Lower lobe of right lung (tissue), 2 donors: Measurements from ENCODE around the gene ALLC. TPM values are rescaled to one million over a fixed set of nuclear protein-coding genes. Genes with fewer than 3 reads are reported as not detected.

Source experiments
- ATAC-seq, 2 donors: fragments of 200-7000 bp; cut with Tn5 transposase; one replicate each; pipeline ENCODE4 v1.9.1; 2020 to 2022; ENCODE audit warnings: mild to moderate bottlenecking in 2 of 2, moderate library complexity in 2 of 2
- DNase-seq: peaks from one replicate; pipeline ENCODE4 v3.0.0-alpha.2; 2020
- H3K27ac ChIP-seq: fragments of 200-600 bp; one replicate; pipeline ENCODE4 v1.8.0; 2022
- H3K27me3 ChIP-seq: fragments of 200-600 bp; one replicate; pipeline ENCODE4 v1.8.0; 2022; ENCODE audit warnings: low read depth
- H3K36me3 ChIP-seq: fragments of 200-600 bp; one replicate; pipeline ENCODE4 v1.8.0; 2022; ENCODE audit warnings: mild to moderate bottlenecking
- H3K4me1 ChIP-seq: fragments of 200-600 bp; one replicate; pipeline ENCODE4 v1.8.0; 2022
- H3K4me3 ChIP-seq: fragments of 200-600 bp; one replicate; pipeline ENCODE4 v1.8.0; 2022; ENCODE audit warnings: mild to moderate bottlenecking
- H3K9me3 ChIP-seq: fragments of 200-600 bp; one replicate; pipeline ENCODE4 v1.8.0; 2022
- CTCF ChIP-seq: fragments of 200-600 bp; IDR thresholded peaks from one replicate; pipeline ENCODE4 v1.8.0; 2022; ENCODE audit warnings: antibody characterized with exemption, mild to moderate bottlenecking
- intact Hi-C: fragments of 100-400 bp; cut with DNase I; formaldehyde crosslinking; loops from one replicate; pipeline ENCODE4 v1.11.0; 2022
- total RNA-seq: library from RNA; stranded (reverse); fragmentation: NEBNext Ultra II Directional; extraction: Animal tissue kit (Norgen Biotek cat#: 25700); gene quantifications from one replicate; pipeline ENCODE4 v1.2.1, GENCODE V29; 2021
- donor health status: DM: no; HTN: yes; CAD: no; lungs with severe emphysema.

Gene ALLC
- total RNA-seq, 1 donor from 2014 or later: not detected

- no peak for DNase-seq
- Histone ChIP-seq H3K4me3 (no peak overlapping the region), H3K27me3 (peaks cover 4% of the 10 kb centered on the region), H3K27ac (no peak overlapping the region), H3K4me1 (peaks cover 16% of the 10 kb centered on the region), H3K9me3 (no peaks in the 10 kb centered on the region), H3K36me3 (no peaks in the 10 kb centered on the region)
- intact Hi-C loops: no loop called here
- ATAC-seq: no peak
- no peak for TF ChIP-seq CTCF
These were observed 9.3 kb upstream of the ALLC start for GRCh38 chr2:3648652-3649177.

GRCh38 chr2:3649581-3649980, 8.4 kb upstream of the ALLC start:
- H3K27ac ChIP-seq: no peak overlapping the region
- peaks cover 16% of the 10 kb centered on the region for H3K4me1 ChIP-seq
- H3K9me3 ChIP-seq: no peaks in the 10 kb centered on the region
- intact Hi-C loops: no loop called here
- DNase-seq (no peak), ATAC-seq (no peak)
- peaks cover 4% of the 10 kb centered on the region for H3K27me3 ChIP-seq
- H3K4me3 ChIP-seq: no peak overlapping the region
- no peak for TF ChIP-seq CTCF
- no peaks in the 10 kb centered on the region for H3K36me3 ChIP-seq

- peaks cover 4% of the 10 kb centered on the region for H3K27me3 ChIP-seq
- TF ChIP-seq CTCF: no peak
- H3K36me3 ChIP-seq: no peaks in the 10 kb centered on the region
- no peak for ATAC-seq
- intact Hi-C loops: no loop called here
- no peak overlapping the region for H3K4me3 ChIP-seq
- H3K4me1 ChIP-seq: peaks cover 16% of the 10 kb centered on the region
- H3K27ac ChIP-seq: no peak overlapping the region
- DNase-seq: no peak
- no peaks in the 10 kb centered on the region for H3K9me3 ChIP-seq
These were observed 7.7 kb upstream of the ALLC start for GRCh38 chr2:3650140-3650920.

GRCh38 chr2:3651691-3652648, 6.0 kb upstream of the ALLC start:
- Histone ChIP-seq H3K27ac (peak overlapping the region; percentile 61), H3K4me3 (peak overlapping the region; percentile 39), H3K36me3 (no peaks in the 10 kb centered on the region), H3K4me1 (peaks cover 16% of the 10 kb centered on the region), H3K27me3 (peaks cover 4% of the 10 kb centered on the region), H3K9me3 (no peaks in the 10 kb centered on the region)
- DNase-seq: peak; percentile 67
- TF ChIP-seq CTCF: no peak
- peak; percentile 38 to 39 for ATAC-seq
- intact Hi-C loops: no loop called here

GRCh38 chr2:3652896-3653625, 4.9 kb upstream of the ALLC start:
- intact Hi-C loops: no loop called here
- H3K9me3 ChIP-seq: no peaks in the 10 kb centered on the region

More at GRCh38 chr2:3652896-3653625, 4.9 kb upstream of the ALLC start:
- Histone ChIP-seq H3K36me3 (no peaks in the 10 kb centered on the region), H3K4me1 (peaks cover 16% of the 10 kb centered on the region), H3K27me3 (peaks cover 4% of the 10 kb centered on the region), H3K4me3 (no peak overlapping the region), H3K27ac (no peak overlapping the region)
- ATAC-seq (no peak), DNase-seq (no peak)
- no peak for TF ChIP-seq CTCF
